ENCODE data around the gene TMEM109.

DNA sequence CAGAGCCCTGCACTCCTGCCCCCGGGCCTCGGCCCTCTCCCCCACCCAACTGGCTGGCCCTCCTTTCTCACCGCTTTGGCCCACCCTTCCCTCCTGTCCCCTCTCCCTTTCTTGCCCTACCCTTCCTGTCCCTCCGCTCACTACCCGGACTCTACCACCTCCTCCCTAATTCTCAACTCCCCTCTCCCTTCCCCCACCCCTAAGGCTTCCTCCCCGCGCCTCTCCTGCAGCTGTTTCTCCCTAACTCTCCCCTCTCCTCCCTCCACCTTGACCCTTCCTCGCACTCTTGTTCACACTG lies 37.6 kb downstream of the TMEM109 start:
- TF ChIP-seq, protein P1, sequence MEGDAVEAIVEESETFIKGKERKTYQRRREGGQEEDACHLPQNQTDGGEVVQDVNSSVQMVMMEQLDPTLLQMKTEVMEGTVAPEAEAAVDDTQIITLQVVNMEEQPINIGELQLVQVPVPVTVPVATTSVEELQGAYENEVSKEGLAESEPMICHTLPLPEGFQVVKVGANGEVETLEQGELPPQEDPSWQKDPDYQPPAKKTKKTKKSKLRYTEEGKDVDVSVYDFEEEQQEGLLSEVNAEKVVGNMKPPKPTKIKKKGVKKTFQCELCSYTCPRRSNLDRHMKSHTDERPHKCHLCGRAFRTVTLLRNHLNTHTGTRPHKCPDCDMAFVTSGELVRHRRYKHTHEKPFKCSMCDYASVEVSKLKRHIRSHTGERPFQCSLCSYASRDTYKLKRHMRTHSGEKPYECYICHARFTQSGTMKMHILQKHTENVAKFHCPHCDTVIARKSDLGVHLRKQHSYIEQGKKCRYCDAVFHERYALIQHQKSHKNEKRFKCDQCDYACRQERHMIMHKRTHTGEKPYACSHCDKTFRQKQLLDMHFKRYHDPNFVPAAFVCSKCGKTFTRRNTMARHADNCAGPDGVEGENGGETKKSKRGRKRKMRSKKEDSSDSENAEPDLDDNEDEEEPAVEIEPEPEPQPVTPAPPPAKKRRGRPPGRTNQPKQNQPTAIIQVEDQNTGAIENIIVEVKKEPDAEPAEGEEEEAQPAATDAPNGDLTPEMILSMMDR (IDR thresholded peaks at IDR 0.05): no peak
- TF ChIP-seq POLR2A (IDR thresholded peaks at IDR 0.05) (no peak), POLR2AphosphoS5 (IDR thresholded peaks at IDR 0.05) (no peak), EP300 (IDR thresholded peaks at IDR 0.05; ENCODE audit: low read depth) (no peak)
